AG09319 (cell line): ENCODE measurements around the gene DEF6.
A peak's percentile ranks its signal among the peaks of the same experiment; 100 is the strongest.

Source experiments
- DNase-seq: peaks from one replicate; pipeline ENCODE4 v3.0.0-alpha.2; 2010; ENCODE audit warnings: low read depth; ENCODE audit errors: extremely low read depth
- TF ChIP-seq, protein P1 (sequence below): IDR thresholded peaks from 2 replicates; pipeline ENCODE4 v1.5.1; 2011; ENCODE audit warnings: low read depth, mild to moderate bottlenecking, inconsistent platforms, low read length, moderate library complexity

Gene DEF6

DNA sequence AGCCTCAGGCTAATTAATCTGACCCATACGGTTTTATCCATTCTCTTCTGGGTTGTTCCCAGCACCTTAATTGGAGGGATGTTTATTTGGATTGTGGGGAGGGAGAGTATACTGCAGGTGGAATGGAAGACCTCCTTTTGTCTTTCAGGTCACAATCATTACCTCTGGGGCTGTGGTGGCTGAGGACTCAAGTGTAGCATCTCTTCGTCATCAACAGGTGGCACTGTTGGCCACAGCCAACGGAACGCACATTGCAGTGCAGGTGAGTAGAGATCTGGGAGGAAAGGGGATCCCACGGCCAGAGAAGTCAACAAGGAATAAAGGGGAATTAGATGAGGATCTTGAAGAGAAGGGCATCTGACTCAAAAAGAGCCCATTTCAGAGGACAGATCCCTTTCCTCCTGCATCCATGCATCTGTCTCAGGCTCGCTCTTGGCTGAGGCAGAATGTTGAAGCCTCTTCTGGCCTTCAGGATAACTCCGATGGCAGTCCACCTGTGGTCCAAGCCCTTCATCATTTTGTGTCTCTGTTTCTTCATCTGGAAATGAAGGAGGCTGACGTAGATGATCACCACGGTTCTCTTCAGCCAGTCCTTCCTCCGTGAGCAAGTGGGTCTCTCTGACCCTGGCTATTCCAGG lies 3.2 kb upstream of the DEF6 start:
- TF ChIP-seq, protein P1, sequence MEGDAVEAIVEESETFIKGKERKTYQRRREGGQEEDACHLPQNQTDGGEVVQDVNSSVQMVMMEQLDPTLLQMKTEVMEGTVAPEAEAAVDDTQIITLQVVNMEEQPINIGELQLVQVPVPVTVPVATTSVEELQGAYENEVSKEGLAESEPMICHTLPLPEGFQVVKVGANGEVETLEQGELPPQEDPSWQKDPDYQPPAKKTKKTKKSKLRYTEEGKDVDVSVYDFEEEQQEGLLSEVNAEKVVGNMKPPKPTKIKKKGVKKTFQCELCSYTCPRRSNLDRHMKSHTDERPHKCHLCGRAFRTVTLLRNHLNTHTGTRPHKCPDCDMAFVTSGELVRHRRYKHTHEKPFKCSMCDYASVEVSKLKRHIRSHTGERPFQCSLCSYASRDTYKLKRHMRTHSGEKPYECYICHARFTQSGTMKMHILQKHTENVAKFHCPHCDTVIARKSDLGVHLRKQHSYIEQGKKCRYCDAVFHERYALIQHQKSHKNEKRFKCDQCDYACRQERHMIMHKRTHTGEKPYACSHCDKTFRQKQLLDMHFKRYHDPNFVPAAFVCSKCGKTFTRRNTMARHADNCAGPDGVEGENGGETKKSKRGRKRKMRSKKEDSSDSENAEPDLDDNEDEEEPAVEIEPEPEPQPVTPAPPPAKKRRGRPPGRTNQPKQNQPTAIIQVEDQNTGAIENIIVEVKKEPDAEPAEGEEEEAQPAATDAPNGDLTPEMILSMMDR = peak; percentile 65
- DNase-seq = no peak

DNA sequence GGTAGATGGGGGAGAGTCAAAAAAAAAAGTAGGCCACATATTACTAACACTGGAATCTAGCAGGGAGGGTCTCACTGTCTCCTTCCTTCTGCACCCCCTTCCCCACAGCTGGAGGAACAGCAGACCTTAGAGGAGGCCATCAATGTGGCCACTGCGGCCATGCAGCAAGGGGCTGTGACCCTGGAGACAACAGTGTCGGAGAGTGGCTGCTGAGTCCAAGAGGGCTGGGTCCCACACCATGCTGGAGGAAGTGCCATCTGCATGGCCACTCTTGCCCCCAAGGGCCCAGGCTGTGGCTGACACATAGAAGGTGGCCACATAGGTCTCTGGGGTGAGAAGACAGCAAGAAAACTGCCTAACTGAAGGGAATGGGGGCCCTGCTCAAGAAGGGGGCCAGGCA lies 2.6 kb upstream of the DEF6 start:
- TF ChIP-seq, protein P1 = no peak

DNA sequence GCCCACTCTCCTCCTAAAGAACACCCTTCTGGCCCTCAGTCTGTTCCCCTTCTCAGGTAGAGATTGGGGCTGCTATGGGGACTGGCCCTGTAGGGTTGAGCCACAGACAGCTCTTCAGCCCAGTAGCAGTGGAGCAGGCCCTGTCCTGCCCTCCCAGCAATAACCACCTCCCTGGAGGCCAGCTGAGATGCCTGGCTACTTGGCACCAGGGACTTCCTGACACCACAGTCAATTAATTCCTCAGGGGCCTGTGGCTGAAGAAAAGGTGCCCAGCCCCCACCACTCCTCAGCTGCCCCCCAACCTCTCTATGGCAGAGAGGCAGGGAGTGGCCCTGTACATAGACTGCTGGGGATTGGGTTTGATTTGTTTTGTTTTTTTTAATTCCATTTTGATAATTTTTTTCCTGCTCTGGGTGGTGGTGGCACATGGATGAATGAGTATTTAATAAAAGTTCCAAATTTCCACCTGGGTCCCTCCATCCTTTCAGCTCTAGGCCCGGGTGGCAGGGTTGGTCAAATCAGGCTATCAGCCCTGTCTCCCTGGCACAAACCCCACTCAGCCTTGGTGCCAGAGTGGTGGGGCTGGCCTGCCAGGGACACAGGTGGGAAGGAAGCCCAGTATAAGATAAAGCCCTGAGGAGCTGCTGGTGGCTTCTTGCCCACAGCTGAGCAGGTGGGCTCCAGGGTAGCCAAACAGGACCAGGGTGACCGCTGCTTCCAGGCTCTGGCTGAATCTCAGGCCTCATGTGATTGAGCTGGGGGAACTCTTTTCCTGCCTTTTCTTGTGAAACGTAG lies 1.9 kb upstream of the DEF6 start:
- TF ChIP-seq, protein P1 = no peak
- DNase-seq = no peak

More for the DNA sequence above, 2.6 kb upstream of the DEF6 start:
- no peak for DNase-seq

DNA sequence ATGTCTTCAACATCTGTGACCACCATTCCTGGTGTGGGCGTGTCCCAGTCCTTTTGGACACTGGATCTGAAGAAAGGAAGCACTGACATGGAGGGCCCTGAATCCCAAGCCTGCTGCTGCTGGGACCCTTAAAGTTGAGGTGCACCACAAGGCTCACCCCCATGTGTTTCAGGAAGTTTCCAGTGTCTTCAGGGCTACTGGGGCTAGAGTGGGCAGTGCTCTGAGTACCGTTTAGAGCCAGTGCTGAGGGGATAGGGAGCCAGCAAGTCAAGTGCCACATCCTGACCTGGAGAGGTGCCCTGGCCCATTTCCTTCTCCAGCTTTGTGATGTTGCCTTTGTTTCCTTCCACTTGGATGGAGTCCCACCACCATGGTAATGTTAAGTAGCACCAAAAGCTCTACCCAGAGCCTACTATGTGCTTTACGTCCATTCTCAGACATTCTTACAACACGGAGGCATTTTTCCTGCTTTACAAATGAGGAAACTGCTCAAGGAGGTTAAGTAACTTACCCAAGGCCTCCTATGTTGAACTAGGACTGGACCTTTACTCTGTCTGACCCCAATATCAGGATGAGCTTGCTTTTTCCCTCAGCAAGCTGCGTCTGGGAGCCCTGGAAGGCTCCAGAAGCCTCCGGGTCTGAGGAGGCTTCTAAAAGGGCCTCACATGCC lies 552 bp upstream of the DEF6 start:
- DNase-seq = no peak
- TF ChIP-seq, protein P1 = no peak

DNA sequence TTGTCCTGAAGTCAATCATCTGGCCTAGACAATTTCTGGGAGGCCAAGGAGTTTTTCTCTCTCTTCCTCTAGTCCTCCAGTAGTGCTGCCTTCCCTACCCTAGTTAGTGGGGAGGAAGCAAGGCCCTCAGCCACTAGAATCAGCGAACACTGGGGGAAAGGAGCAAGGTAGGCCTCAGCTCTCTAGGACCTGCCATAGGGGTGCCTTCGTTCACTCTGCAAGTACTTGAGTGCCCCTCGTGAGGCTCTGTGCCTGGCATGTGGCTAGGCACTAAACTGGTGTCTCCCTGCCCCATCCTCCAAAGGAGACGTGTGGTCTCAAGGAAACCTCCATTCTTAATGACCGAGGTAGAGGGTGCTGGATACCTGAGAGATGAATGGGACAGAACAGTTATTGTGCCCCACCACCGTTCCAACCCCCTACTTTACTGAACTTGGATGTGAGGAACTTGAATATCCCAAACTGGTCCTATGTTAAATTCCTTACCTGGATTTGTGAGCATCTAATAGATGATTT lies 1.1 kb downstream of the DEF6 start:
- DNase-seq = no peak
- TF ChIP-seq, protein P1 = no peak

DNA sequence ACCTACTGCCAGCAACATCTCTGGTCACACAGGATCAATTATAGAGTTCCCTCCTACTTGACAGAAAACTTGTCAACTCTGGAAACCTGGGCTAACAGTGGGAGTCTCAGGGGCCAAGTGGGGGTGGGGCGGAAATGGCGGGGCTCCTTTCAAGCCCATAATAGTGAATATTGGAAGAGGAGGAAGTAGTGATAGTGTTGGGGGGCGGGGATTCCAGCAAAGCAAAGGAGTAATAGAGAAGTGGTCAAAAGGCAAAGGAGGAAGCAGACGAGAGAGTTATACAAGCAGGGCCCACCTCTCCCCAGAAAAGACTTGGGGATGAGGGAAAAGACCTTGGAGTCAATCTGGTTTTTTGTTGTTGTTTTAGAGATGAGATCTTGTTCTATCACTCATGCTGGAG lies 2.1 kb downstream of the DEF6 start:
- TF ChIP-seq, protein P1 = no peak
- DNase-seq = no peak

DNA sequence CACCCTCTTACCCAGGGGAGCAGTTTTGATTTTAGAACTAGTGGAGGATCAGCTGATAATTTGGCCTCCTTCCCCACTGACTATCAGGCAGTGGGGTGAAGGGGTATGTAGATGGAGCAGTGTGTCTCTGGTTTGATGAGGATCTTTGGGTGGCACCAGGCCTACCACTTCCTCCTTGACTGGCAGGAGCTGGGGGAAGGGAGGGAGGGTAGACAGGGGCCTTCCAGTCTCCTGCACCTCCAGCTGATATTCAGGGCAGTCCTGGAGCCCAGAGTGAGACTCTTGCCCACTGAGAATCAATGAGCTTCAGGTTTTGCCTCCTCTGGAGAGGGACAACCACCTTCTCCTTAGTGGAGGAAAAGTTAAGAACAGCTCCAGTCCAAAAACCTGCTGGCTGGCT lies 3.2 kb downstream of the DEF6 start:
- TF ChIP-seq, protein P1 = no peak
- DNase-seq = no peak
